MG63 (cell line): ENCODE measurements around the gene UNC13A. TPM values are rescaled to one million over a fixed set of nuclear protein-coding genes. Genes with fewer than 3 reads are reported as not detected.
"Not testable (repeated sequence)": the region's sequence is repeated elsewhere in the genome, so short reads cannot be mapped to it uniquely, and the experiment has no call there.

Experiments used
- DNase-seq: peaks from one replicate; pipeline ENCODE4 v3.0.0-alpha.2; 2020
- H3K27me3 ChIP-seq: fragments of 250-450 bp; sonication (Bioruptor Pico); 2 replicates; pipeline ENCODE4 v1.5.1; 2020; ENCODE audit warnings: mild to moderate bottlenecking, moderate library complexity
- H3K36me3 ChIP-seq: fragments of 250-450 bp; sonication (Bioruptor Pico); 2 replicates; pipeline ENCODE4 v1.5.1; 2020; ENCODE audit warnings: mild to moderate bottlenecking, moderate library complexity
- H3K4me3 ChIP-seq: fragments of 250-450 bp; sonication (Bioruptor Pico); 2 replicates; pipeline ENCODE4 v1.5.1; 2020; ENCODE audit warnings: mild to moderate bottlenecking, moderate library complexity
- H3K9me3 ChIP-seq: fragments of 250-450 bp; sonication (Bioruptor Pico); 2 replicates; pipeline ENCODE4 v1.5.1; 2020; ENCODE audit warnings: mild to moderate bottlenecking, moderate library complexity
- total RNA-seq: library from RNA; depleted of rRNA; stranded (reverse); fragments of >200 nt; shearing (Covaris generic); gene quantifications from 2 replicates; pipeline ENCODE4 v1.2.3, GENCODE V29; 2014; ENCODE audit warnings: low replicate concordance

Gene UNC13A
- total RNA-seq, 1 experiment from 2014 or later = 0.10 TPM

- peak; percentile 80 for DNase-seq
- peak overlapping the region; percentile 46 for H3K4me3 ChIP-seq
- H3K9me3 ChIP-seq = no peaks in the 10 kb centered on the region
- H3K36me3 ChIP-seq = no peaks in the 10 kb centered on the region
- peaks cover 29% of the 10 kb centered on the region for H3K27me3 ChIP-seq
Measured at GRCh38 chr19:17605761-17606589, 82.2 kb downstream of the UNC13A start.

DNA sequence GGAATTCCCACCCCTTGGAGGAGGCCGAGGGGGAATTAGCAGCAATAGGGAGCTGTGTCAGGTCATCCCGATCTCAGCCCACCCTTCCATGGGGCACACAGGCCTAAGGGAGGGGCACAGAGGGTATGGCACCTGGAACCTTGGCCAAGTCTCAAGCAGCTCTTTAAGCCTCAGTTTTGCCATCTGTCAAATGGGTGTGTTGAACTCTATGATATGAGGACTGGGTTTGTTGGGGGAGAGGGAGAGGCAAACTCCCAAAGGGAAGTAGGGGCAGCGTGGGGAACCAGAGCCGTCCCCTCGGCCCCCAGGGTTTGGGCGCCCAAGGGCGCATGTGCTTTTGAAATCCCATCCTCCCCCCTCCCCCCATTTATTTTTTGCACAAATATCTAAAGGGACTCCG lies 83.0 kb downstream of the UNC13A start:
- Histone ChIP-seq H3K36me3 (no peaks in the 10 kb centered on the region), H3K4me3 (no peak overlapping the region), H3K9me3 (no peaks in the 10 kb centered on the region), H3K27me3 (peaks cover 35% of the 10 kb centered on the region)
- no peak for DNase-seq

GRCh38 chr19:17604372-17605025 lies 83.7 kb downstream of the UNC13A start:
- no peak for DNase-seq
- Histone ChIP-seq H3K36me3 (no peaks in the 10 kb centered on the region), H3K4me3 (no peak overlapping the region), H3K27me3 (peaks cover 39% of the 10 kb centered on the region), H3K9me3 (no peaks in the 10 kb centered on the region)

DNA sequence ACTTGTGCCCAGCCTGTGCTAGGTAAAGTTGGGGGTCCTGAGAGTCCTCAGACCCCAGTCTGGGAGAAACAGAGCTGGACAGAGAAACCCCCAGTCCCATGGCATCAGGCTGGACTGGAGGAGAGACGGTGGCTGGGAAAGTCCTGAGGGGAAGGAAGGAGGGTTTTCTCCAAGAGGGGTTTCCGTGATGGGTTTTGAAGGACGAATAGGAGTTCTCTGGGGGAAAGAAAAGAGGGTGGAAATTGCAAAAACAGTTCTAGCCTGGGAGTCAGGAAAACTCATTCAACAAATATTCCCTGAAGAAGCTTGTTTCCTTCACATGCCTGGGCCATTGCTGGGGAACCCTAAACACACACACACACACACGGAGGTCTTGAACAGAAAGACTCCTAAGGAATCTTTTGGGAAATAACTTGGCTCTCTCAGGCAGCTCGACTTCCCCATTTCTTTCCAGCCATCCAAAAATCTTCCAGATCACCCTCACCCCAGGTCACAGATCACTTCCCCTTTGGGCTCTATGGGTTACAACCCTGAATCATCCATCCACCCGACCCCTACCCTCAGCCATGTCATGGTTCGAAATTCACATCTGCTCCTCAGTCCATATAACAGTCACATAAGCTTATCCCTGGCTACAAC lies 85.2 kb downstream of the UNC13A start:
- no peak for DNase-seq
- H3K9me3 ChIP-seq = no peaks in the 10 kb centered on the region
- no peaks in the 10 kb centered on the region for H3K36me3 ChIP-seq
- H3K4me3 ChIP-seq = no peak overlapping the region
- peaks cover 40% of the 10 kb centered on the region for H3K27me3 ChIP-seq

DNA sequence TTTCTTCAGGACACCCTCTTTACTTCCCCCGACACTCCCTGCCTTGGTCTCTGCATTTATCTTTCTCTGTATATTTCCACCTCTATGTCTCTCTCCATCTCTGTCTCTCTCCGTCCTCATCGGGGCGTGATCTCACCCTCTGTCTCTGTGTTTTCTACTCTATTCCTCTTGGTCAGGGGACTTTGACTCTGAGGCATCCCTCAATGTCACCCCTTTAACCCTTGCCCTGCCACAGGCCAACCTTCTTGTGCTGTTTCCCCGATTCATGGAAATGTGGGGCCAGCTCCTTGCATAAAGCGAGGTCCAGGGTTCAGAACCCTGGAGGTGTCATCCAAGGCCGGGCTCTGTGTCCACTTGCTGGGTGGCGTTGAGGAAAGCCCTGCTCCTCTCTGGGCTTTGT lies 85.9 kb downstream of the UNC13A start:
- H3K4me3 ChIP-seq = no peak overlapping the region
- DNase-seq = no peak
- H3K36me3 ChIP-seq = no peaks in the 10 kb centered on the region
- H3K27me3 ChIP-seq = peaks cover 40% of the 10 kb centered on the region
- H3K9me3 ChIP-seq = no peaks in the 10 kb centered on the region

GRCh38 chr19:17601683-17602082 lies 86.5 kb downstream of the UNC13A start:
- Histone ChIP-seq H3K36me3 (no peaks in the 10 kb centered on the region), H3K4me3 (no peak overlapping the region), H3K27me3 (peaks cover 40% of the 10 kb centered on the region), H3K9me3 (no peaks in the 10 kb centered on the region)
- DNase-seq = no peak

DNA sequence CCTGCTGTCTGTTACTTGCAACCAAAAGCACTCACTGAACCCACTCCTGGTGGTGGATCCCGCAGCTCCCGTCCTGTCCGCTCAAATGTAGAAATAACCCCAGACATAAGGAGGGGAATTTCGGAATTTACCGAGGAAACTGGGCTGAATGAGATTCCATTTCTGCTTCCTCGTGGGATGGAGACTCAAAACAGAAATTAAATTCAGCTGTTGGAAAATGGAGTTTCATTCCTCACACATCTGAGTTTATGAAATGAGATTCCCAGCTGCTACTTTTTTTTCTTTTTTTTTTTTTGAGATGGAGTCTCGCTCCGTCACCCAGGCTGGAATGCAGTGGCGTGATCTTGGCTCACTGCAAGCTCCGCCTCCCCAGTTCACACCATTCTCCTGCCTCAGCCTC lies 88.4 kb downstream of the UNC13A start:
- DNase-seq = no peak
- no peak overlapping the region for H3K4me3 ChIP-seq
- no peaks in the 10 kb centered on the region for H3K9me3 ChIP-seq
- peaks cover 32% of the 10 kb centered on the region for H3K27me3 ChIP-seq
- H3K36me3 ChIP-seq = no peaks in the 10 kb centered on the region

- Histone ChIP-seq H3K4me3 (no peak overlapping the region), H3K36me3 (no peaks in the 10 kb centered on the region), H3K9me3 (no peaks in the 10 kb centered on the region), H3K27me3 (peaks cover 29% of the 10 kb centered on the region)
- DNase-seq = no peak
Measured at GRCh38 chr19:17598953-17599352, 89.2 kb downstream of the UNC13A start.

- H3K36me3 ChIP-seq, H3K4me3 ChIP-seq, H3K9me3 ChIP-seq, DNase-seq: not testable (repeated sequence)
- peaks cover 27% of the 10 kb centered on the region for H3K27me3 ChIP-seq
Measured at GRCh38 chr19:17598063-17598462, 90.1 kb downstream of the UNC13A start.

GRCh38 chr19:17594296-17594695 lies 93.9 kb downstream of the UNC13A start:
- not testable (repeated sequence) for H3K4me3 ChIP-seq, DNase-seq, H3K27me3 ChIP-seq, H3K36me3 ChIP-seq, H3K9me3 ChIP-seq

- no peak for DNase-seq
- Histone ChIP-seq H3K36me3 (no peaks in the 10 kb centered on the region), H3K27me3 (peaks cover 10% of the 10 kb centered on the region), H3K4me3 (no peak overlapping the region), H3K9me3 (no peaks in the 10 kb centered on the region)
Measured at GRCh38 chr19:17590866-17591265, 97.3 kb downstream of the UNC13A start.

GRCh38 chr19:17585395-17585794 lies 102.8 kb downstream of the UNC13A start:
- peaks cover 18% of the 10 kb centered on the region for H3K36me3 ChIP-seq
- H3K4me3 ChIP-seq, DNase-seq, H3K9me3 ChIP-seq, H3K27me3 ChIP-seq: not testable (repeated sequence)

- H3K27me3 ChIP-seq = peaks cover 5% of the 10 kb centered on the region
- no peak for DNase-seq
- no peak overlapping the region for H3K4me3 ChIP-seq
- H3K9me3 ChIP-seq = no peaks in the 10 kb centered on the region
- H3K36me3 ChIP-seq = peaks cover 29% of the 10 kb centered on the region
Measured at GRCh38 chr19:17584132-17584531, 104.0 kb downstream of the UNC13A start.

- DNase-seq = no peak
- H3K9me3 ChIP-seq = no peaks in the 10 kb centered on the region
- peaks cover 42% of the 10 kb centered on the region for H3K36me3 ChIP-seq
Measured at GRCh38 chr19:17582613-17583012, 105.5 kb downstream of the UNC13A start.

GRCh38 chr19:17581211-17581874 lies 106.8 kb downstream of the UNC13A start:
- no peak for DNase-seq
- no peaks in the 10 kb centered on the region for H3K9me3 ChIP-seq
- peaks cover 3% of the 10 kb centered on the region; the same call in 1 of the 2 replicates for H3K27me3 ChIP-seq
- peaks cover 49% of the 10 kb centered on the region for H3K36me3 ChIP-seq
- no peak overlapping the region for H3K4me3 ChIP-seq

More at GRCh38 chr19:17582613-17583012, 105.5 kb downstream of the UNC13A start:
- Histone ChIP-seq H3K4me3 (no peak overlapping the region), H3K27me3 (peaks cover 5% of the 10 kb centered on the region)

- H3K36me3 ChIP-seq = peaks cover 55% of the 10 kb centered on the region
- no peak overlapping the region for H3K4me3 ChIP-seq
- no peaks in the 10 kb centered on the region for H3K9me3 ChIP-seq
- H3K27me3 ChIP-seq = no peaks in the 10 kb centered on the region
- DNase-seq = no peak
Measured at GRCh38 chr19:17580470-17581144, 107.5 kb downstream of the UNC13A start.
